Pancreas (tissue), 10 donors: Measurements from ENCODE around the gene SUSD3. TPM values are rescaled to one million over a fixed set of nuclear protein-coding genes. Genes with fewer than 3 reads are reported as not detected.

Experiments
- ATAC-seq, 4 donors: fragments of 200-7000 bp; cut with Tn5 transposase; one replicate each; pipeline versions ENCODE4 v1.8.0 to v1.9.1; 2020; ENCODE audit warnings: mild to moderate bottlenecking in 4 of 4, moderate library complexity in 4 of 4
- DNase-seq, 6 donors: peaks; one replicate each; pipeline ENCODE4 v3.0.0-alpha.2; 2020
- FAIRE-seq: peaks from 2 replicates; lab custom pipeline; 2012; peaks lifted over from hg19 to GRCh38; lab: Jason Lieb, UNC
- H3K27ac ChIP-seq, 4 donors: fragments of 200-600 bp; sonication (generic); 1 replicate in 3 of 4; 2 replicates in 1 of 4; pipeline versions ENCODE4 v1.5.0 to v1.8.0; 2020
- H3K27me3 ChIP-seq, 4 donors: fragments of 200-600 bp; one replicate each; pipeline ENCODE4 v1.8.0; 2021
- H3K36me3 ChIP-seq, 3 donors: fragments of 200-600 bp; sonication (generic) in 1 of 3; one replicate each; pipeline versions ENCODE4 v1.5.0 to v1.8.0; 2020 to 2021
- H3K4me1 ChIP-seq, 3 donors: fragments of 200-600 bp; one replicate each; pipeline ENCODE4 v1.8.0; 2021
- H3K4me3 ChIP-seq, 4 donors: fragments of 200-600 bp; sonication (generic) in 2 of 4; one replicate each; pipeline versions ENCODE4 v1.5.0 to v1.8.0; 2020 to 2021
- H3K9me3 ChIP-seq, 4 donors: fragments of 200-600 bp; one replicate each; pipeline ENCODE4 v1.8.0; 2021
- CTCF ChIP-seq, 4 donors: fragments of 200-600 bp; sonication (generic) in 3 of 4; IDR thresholded peaks; one replicate each; pipeline versions ENCODE4 v1.5.0 to v1.8.0; 2021; ENCODE audit warnings: antibody characterized with exemption in 4 of 4
- WGBS, 2 donors: extraction: QIAGEN DNeasy Blood & Tissue Kit; methylation state at CpG; one replicate each; pipeline ENCODE4 v1.1.7; 2013; 5-methylcytosine and 5-hydroxymethylcytosine counted together
- intact Hi-C, 3 donors: fragments of 100-400 bp; cut with DNase I; formaldehyde crosslinking; loops; one replicate each; pipeline versions ENCODE4 v1.11.1 to v1.14.2; 2022
- polyA plus RNA-seq, 2 donors: library from polyadenylated mRNA; stranded (reverse); fragments of 200-250 nt; gene quantifications; one replicate each; pipeline ENCODE4 v1.2.3, GENCODE V29; 2013
- total RNA-seq, 6 donors: library from RNA; stranded (reverse); fragmentation: NEBNext Ultra II Directional in 4 of 6; extraction: Animal tissue kit (Norgen Biotek cat#: 25700) in 4 of 6; gene quantifications; one replicate each; pipeline versions ENCODE4 v1.2.1 to v1.2.4, GENCODE V29; 2021 to 2023
- donor health status: healthy with polysubstance abuse.
- donor health status: DM: no; HTN: no; CAD: no; lungs with moderate emphysema.
- donor health status: DM: no; HTN: no; CAD: no.
- donor health status: control.
- donor health status: control.
- donor health status: Bipolar disorder and iron deficiency.
- donor health status: DM: yes; HTN: yes; CAD: no.
- donor health status: DM: no; HTN: no; CAD: no.
- donor health status: DM: no; HTN: no; CAD: no.
- donor health status: DM: yes; HTN: yes; CAD: no.

Gene SUSD3
- total and polyA plus RNA-seq, 8 donors: 0.16 to 2.8 (median 0.80) TPM

- no peak for TF ChIP-seq CTCF (IDR thresholded peaks at IDR 0.05)
- DNase-seq (peak in 1 of 6 donors; percentile 27), FAIRE-seq (no peak), ATAC-seq (no peak)
- Histone ChIP-seq H3K4me1 (no peaks in the 10 kb centered on the region), H3K36me3 (no peaks in the 10 kb centered on the region), H3K9me3 (no peaks in the 10 kb centered on the region), H3K27me3 (no peaks in the 10 kb centered on the region), H3K4me3 (no peak overlapping the region), H3K27ac (no peak overlapping the region)
- intact Hi-C loops: no loop called here
- WGBS, 2 donors: 91 to 92% methylated on average over 12 of the region's 12 CpGs
Measured at GRCh38 chr9:93089481-93089991, 31.0 kb downstream of the SUSD3 start.

DNA sequence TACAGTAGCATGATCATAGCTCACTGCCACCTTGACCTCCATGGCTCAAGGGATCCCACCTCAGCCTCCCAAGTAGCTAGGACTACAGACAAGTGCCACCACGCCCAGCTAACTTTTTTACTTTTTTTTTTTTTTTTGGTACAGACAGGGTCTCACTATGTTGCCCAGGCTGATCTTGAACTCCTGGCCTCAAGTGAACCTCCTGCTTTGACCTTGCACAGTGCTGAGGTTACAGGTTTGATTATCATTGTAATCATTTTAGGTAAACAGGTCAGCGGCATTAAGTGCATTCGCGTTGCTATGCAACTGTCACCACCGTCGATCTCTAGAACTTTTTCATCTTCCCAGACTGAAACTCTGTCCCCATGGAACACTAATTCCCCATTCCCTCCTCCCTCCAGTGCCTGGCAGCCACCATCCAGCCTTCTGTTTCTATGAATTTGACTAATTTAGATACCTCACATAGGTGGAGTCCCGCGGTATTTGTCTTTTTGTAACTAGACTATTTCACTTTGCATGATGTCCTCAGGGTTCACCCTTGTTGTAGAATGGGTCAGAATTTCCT lies 31.7 kb downstream of the SUSD3 start:
- Histone ChIP-seq H3K4me1 (no peaks in the 10 kb centered on the region), H3K36me3 (no peaks in the 10 kb centered on the region), H3K4me3 (no peak overlapping the region), H3K9me3 (no peaks in the 10 kb centered on the region), H3K27ac (no peak overlapping the region), H3K27me3 (no peaks in the 10 kb centered on the region)
- 47 to 51% methylated on average over 8 of the region's 8 CpGs for WGBS, 2 donors
- TF ChIP-seq CTCF (IDR thresholded peaks at IDR 0.05): no peak
- intact Hi-C loops: no loop called here
- FAIRE-seq: no peak
- no peak for ATAC-seq
- peak in 1 of 6 donors; percentile 5 for DNase-seq

GRCh38 chr9:93091056-93091452 lies 32.6 kb downstream of the SUSD3 start:
- no peak overlapping the region for H3K27ac ChIP-seq
- no peaks in the 10 kb centered on the region for H3K36me3 ChIP-seq
- no peak for ATAC-seq
- no peak for FAIRE-seq
- no peaks in the 10 kb centered on the region for H3K4me1 ChIP-seq
- no peak overlapping the region for H3K4me3 ChIP-seq
- DNase-seq: peak in 1 of 6 donors; percentile 39
- WGBS, 2 donors: 84 to 87% methylated on average over 4 of the region's 4 CpGs
- no peak for TF ChIP-seq CTCF (IDR thresholded peaks at IDR 0.05)
- H3K27me3 ChIP-seq: no peaks in the 10 kb centered on the region
- no peaks in the 10 kb centered on the region for H3K9me3 ChIP-seq
- intact Hi-C loops: no loop called here

- H3K27ac ChIP-seq: no peak overlapping the region
- no peaks in the 10 kb centered on the region for H3K9me3 ChIP-seq
- no peak overlapping the region for H3K4me3 ChIP-seq
- ATAC-seq (no peak), FAIRE-seq (no peak), DNase-seq (peak in 1 of 6 donors; percentile 50)
- 67 to 80% methylated on average over 3 of the region's 3 CpGs for WGBS, 2 donors
- no peak for TF ChIP-seq CTCF (IDR thresholded peaks at IDR 0.05)
- no peaks in the 10 kb centered on the region for H3K36me3 ChIP-seq
- no peaks in the 10 kb centered on the region for H3K4me1 ChIP-seq
- no peaks in the 10 kb centered on the region for H3K27me3 ChIP-seq
- intact Hi-C loops: no loop called here
Measured at GRCh38 chr9:93091453-93092081, 33.1 kb downstream of the SUSD3 start.
